MCF 10A (cell line): Measurements from ENCODE around the gene ARHGEF19. TPM values are rescaled to one million over a fixed set of nuclear protein-coding genes. Genes with fewer than 3 reads are reported as not detected.
"Not testable (repeated sequence)": the region's sequence is repeated elsewhere in the genome, so short reads cannot be mapped to it uniquely, and the experiment has no call there.

Experiments
- BruUV-seq: library from RNA; stranded (reverse); fragments of 400-500 nt; replicated peaks from 2 replicates; lab custom pipeline; 2021; lab: Mats Ljungman, UMichigan
- CTCF ChIA-PET: fragments of 300-600 bp; sonication (Branson Sonifier 250); formaldehyde crosslinking; extraction: SDS; loops from one replicate; lab custom pipeline; 2021; ENCODE audit warnings: antibody characterized with exemption, inconsistent platforms; lab: Yijun Ruan, JAX
- POLR2A ChIA-PET: fragments of 300-600, 350-650 bp; sonication (Branson Sonifier 250); formaldehyde crosslinking; extraction: SDS; loops from one replicate; lab custom pipeline; 2020; ENCODE audit warnings: antibody characterized with exemption, inconsistent platforms; lab: Yijun Ruan, JAX
- DNase-seq: peaks from one replicate; pipeline ENCODE4 v3.0.0-alpha.2; 2018; ENCODE audit not compliant: unreplicated experiment
- H3K27ac Mint-ChIP-seq: one replicate; pipeline ENCODE4 v1.8.0; 2022; ENCODE audit warnings: mild to moderate bottlenecking, low read depth, mixed read lengths; ENCODE audit not compliant: unreplicated experiment
- H3K27me3 Mint-ChIP-seq: one replicate; pipeline ENCODE4 v1.8.0; 2022; ENCODE audit warnings: mixed read lengths; ENCODE audit not compliant: insufficient read depth, unreplicated experiment
- H3K36me3 Mint-ChIP-seq: one replicate; pipeline ENCODE4 v1.8.0; 2022; ENCODE audit warnings: mild to moderate bottlenecking, moderate library complexity, mixed read lengths; ENCODE audit not compliant: insufficient read depth, unreplicated experiment
- H3K4me1 Mint-ChIP-seq: one replicate; pipeline ENCODE4 v1.8.0; 2022; ENCODE audit warnings: mixed read lengths; ENCODE audit not compliant: insufficient read depth, unreplicated experiment
- H3K4me3 Mint-ChIP-seq: one replicate; pipeline ENCODE4 v1.8.0; 2022; ENCODE audit warnings: mild to moderate bottlenecking, moderate library complexity, mixed read lengths; ENCODE audit not compliant: unreplicated experiment
- H3K9me3 Mint-ChIP-seq: one replicate; pipeline ENCODE4 v1.8.0; 2022; ENCODE audit warnings: mixed read lengths; ENCODE audit not compliant: unreplicated experiment
- intact Hi-C: fragments of 100-400 bp; cut with micrococcal nuclease; formaldehyde crosslinking; loops from 2 replicates; pipeline ENCODE4 v1.14.1; 2022
- total RNA-seq: library from RNA; stranded (reverse); gene quantifications from 2 replicates; pipeline ENCODE4 v1.2.3, GENCODE V29; 2022
- TF ChIP-seq, protein P1 (sequence below): fragments of 200-600 bp; IDR thresholded peaks from one replicate; pipeline ENCODE4 v1.8.0; 2022; ENCODE audit warnings: antibody characterized with exemption, mild to moderate bottlenecking; ENCODE audit not compliant: unreplicated experiment

The ARHGEF19 gene
- total RNA-seq, 1 experiment from 2014 or later = 1.9 TPM

DNA sequence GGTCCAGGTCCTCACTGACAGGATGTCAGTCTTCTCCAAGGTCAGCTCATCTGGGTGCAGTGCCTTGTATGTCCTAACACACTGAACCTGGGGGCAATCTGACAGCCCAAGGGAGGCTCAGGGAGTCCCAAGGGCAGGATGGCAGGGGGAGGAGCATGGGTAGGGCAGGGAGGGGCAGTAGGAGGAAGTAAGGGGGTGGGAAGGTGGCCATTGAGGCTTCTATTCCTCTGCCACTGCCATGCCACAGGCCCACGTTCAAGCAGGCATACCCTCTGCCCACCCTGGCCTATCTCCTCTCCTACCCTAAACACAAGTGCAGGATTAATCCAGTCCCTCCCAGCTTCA lies 13.3 kb downstream of the ARHGEF19 start:
- DNase-seq = no peak
- Mint-ChIP-seq H3K9me3 (no peaks in the 10 kb centered on the region), H3K27me3 (no peaks in the 10 kb centered on the region), H3K4me3 (no peak overlapping the region), H3K36me3 (peaks cover 5% of the 10 kb centered on the region), H3K27ac (no peak overlapping the region), H3K4me1 (no peaks in the 10 kb centered on the region)
- ChIA-PET POLR2A (interaction anchor here (0.5 kb wide), 1 partner anchor 33 kb away, joined by 3 read pairs; no protein-coding TSS in a partner anchor), CTCF (interaction anchor here (1.1 to 1.9 kb wide), 3 partner anchors 45 to 164 kb away, joined by 4 to 7 read pairs (median 6); no protein-coding TSS in a partner anchor)
- intact Hi-C loops = no loop called here
- TF ChIP-seq, protein P1, sequence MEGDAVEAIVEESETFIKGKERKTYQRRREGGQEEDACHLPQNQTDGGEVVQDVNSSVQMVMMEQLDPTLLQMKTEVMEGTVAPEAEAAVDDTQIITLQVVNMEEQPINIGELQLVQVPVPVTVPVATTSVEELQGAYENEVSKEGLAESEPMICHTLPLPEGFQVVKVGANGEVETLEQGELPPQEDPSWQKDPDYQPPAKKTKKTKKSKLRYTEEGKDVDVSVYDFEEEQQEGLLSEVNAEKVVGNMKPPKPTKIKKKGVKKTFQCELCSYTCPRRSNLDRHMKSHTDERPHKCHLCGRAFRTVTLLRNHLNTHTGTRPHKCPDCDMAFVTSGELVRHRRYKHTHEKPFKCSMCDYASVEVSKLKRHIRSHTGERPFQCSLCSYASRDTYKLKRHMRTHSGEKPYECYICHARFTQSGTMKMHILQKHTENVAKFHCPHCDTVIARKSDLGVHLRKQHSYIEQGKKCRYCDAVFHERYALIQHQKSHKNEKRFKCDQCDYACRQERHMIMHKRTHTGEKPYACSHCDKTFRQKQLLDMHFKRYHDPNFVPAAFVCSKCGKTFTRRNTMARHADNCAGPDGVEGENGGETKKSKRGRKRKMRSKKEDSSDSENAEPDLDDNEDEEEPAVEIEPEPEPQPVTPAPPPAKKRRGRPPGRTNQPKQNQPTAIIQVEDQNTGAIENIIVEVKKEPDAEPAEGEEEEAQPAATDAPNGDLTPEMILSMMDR = no peak
- no TSS peak for BruUV-seq

- H3K27me3 Mint-ChIP-seq = no peaks in the 10 kb centered on the region
- CTCF ChIA-PET = interaction anchor here (1.4 to 1.9 kb wide), 3 partner anchors 46 to 120 kb away, joined by 3 to 6 read pairs (median 4); no protein-coding TSS in a partner anchor
These were observed 13.9 kb downstream of the ARHGEF19 start for GRCh38 chr1:16198444-16199156.

DNA sequence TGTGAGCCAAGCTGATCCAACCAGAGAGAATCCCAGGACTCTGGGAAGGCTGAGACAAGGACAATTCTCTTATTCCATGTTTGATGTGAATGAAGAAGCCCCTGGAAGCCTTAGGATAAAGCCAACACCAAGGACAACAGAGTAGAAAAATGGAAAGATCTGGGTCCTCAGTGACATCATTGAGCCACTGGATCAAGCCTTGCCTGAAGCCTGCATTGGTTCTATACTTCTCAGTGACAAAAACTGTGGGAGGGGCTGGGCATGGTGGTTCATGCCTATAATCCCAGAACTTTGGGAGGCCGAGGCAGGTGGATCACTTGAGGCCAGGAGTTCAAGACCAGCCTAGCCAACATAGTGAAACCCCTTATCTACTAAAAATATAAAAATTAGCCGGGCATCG lies 15.6 kb downstream of the ARHGEF19 start:
- no peaks in the 10 kb centered on the region for H3K36me3 Mint-ChIP-seq
- no peak overlapping the region for H3K27ac Mint-ChIP-seq
- CTCF ChIA-PET = no interaction called here
- no peaks in the 10 kb centered on the region for H3K9me3 Mint-ChIP-seq
- H3K4me3 Mint-ChIP-seq = no peak overlapping the region
- no peaks in the 10 kb centered on the region for H3K4me1 Mint-ChIP-seq
- no peak for DNase-seq
- TF ChIP-seq, protein P1 = no peak
- no TSS peak for BruUV-seq
- intact Hi-C loops = no loop called here
- no peaks in the 10 kb centered on the region for H3K27me3 Mint-ChIP-seq
- POLR2A ChIA-PET = no interaction called here

More at GRCh38 chr1:16198444-16199156, 13.9 kb downstream of the ARHGEF19 start:
- no TSS peak for BruUV-seq
- Mint-ChIP-seq H3K9me3 (no peaks in the 10 kb centered on the region), H3K27ac (no peak overlapping the region), H3K4me1 (no peaks in the 10 kb centered on the region), H3K4me3 (no peak overlapping the region), H3K36me3 (peaks cover 5% of the 10 kb centered on the region)
- TF ChIP-seq, protein P1 = no peak
- intact Hi-C loops = no loop called here
- POLR2A ChIA-PET = interaction anchor here (0.5 kb wide), 1 partner anchor 34 kb away, joined by 3 read pairs; no protein-coding TSS in a partner anchor
- DNase-seq = no peak

DNA sequence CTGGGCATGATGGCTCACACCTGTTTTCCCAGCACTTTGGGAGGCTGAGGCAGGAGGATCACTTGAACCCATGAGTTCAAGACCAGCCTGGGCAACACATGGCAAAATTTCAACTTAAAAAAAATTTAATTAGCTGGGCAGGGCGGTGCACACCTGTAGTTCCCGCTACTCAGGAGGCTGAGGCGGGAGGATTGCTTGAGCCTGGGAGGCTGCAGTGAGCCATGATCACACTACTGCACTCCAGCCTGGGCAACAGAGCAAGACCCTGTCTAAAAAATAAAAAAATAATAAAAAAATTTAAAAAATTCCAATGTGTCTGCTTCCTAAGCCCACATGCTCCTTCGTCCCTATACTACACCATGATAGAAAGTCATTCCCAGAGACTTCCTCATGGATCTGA lies 16.3 kb downstream of the ARHGEF19 start:
- H3K4me3 Mint-ChIP-seq, CTCF ChIA-PET, DNase-seq, H3K36me3 Mint-ChIP-seq, POLR2A ChIA-PET, H3K9me3 Mint-ChIP-seq, H3K27ac Mint-ChIP-seq, H3K27me3 Mint-ChIP-seq, intact Hi-C loops, BruUV-seq, H3K4me1 Mint-ChIP-seq: not testable (repeated sequence)
